K562 treated with DMSO at 1 percent for 12 hours (cell line): ENCODE results near the gene PPM1G. TPM values are rescaled to one million over a fixed set of nuclear protein-coding genes. Genes with fewer than 3 reads are reported as not detected.

Experiments used
- total RNA-seq: library from RNA; unstranded; fragments of 300-600 nt; gene quantifications from 2 replicates; pipeline ENCODE4 v1.2.3, GENCODE V29; 2022; ENCODE audit not compliant: insufficient read depth

PPM1G gene, protein sequence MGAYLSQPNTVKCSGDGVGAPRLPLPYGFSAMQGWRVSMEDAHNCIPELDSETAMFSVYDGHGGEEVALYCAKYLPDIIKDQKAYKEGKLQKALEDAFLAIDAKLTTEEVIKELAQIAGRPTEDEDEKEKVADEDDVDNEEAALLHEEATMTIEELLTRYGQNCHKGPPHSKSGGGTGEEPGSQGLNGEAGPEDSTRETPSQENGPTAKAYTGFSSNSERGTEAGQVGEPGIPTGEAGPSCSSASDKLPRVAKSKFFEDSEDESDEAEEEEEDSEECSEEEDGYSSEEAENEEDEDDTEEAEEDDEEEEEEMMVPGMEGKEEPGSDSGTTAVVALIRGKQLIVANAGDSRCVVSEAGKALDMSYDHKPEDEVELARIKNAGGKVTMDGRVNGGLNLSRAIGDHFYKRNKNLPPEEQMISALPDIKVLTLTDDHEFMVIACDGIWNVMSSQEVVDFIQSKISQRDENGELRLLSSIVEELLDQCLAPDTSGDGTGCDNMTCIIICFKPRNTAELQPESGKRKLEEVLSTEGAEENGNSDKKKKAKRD
- total RNA-seq: 98.2 and 115 TPM in 2 replicates

DNA sequence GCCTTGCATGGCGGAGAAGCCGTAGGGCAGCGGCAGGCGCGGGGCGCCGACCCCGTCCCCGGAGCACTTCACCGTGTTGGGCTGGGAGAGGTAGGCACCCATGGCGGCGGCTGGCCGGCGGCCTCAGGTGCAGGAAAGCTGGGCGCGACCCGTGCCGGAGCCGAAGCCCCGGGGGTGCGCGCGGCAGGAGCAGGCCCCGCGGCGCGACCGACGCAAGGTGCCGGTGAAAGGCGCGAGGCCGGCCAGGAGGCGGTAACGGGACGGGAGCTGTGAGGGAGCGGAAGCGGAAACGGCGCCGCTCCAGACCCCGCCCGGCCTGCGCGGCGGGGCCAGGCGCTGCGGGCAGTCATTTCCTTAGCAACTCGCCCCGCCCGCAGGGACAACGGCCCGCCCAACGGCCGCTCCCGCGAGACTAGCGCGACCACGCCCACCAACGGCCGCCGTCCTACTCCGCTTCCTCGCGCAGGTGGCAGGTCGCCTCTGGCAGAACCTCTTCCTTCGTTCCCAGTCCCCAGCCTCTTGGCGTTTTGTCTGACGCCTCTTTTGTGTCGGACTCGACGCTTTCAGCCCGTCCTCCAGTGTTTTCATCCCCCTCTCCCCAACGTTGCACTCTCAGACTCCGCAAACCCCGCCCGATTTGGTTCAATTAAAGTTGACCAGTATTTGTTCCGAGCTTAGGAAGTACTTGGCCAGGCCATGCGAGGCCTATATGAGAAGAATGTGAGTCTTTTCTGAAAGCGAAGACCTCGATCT, at the start of gene PPM1G:
TSS of gene PPM1G (minus strand) at position 271 of the 753 bp plus-strand sequence. CDS start at position 102, 169 bp downstream.

DNA sequence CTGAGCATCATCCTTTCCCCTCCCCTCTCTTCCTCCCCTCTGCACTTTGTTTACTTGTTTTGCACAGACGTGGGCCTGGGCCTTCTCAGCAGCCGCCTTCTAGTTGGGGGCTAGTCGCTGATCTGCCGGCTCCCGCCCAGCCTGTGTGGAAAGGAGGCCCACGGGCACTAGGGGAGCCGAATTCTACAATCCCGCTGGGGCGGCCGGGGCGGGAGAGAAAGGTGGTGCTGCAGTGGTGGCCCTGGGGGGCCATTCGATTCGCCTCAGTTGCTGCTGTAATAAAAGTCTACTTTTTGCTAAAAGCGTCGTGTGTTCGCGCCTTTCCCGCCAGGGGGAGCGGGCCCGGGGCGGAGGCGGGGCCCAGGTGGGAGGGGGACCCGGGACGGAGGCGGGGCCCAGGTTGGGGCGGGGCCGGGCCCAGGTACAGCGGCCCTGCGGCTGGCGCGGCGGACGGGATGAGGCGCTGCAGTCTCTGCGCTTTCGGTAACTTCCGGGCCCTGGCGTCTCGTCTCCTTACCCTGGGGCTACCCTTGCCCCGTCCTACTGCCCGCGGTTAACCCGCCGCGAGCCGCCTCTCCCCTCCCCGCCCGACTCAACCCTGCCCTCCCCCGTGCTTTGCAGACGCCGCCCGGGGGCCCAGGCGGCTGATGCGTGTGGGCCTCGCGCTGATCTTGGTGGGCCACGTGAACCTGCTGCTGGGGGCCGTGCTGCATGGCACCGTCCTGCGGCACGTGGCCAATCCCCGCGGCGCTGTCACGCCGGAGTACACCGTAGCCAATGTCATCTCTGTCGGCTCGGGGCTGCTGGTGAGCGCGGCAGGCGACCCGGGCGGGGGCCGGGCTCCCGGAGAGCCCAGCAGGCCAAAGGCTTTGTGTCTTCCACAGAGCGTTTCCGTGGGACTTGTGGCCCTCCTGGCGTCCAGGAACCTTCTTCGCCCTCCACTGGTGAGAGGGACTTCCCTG, 32.8 kb upstream of the PPM1G start, which contains the start of gene KRTCAP3:
TSS of gene KRTCAP3 (plus strand) at position 424 of the 962 bp plus-strand sequence. CDS start at position 456, 32 bp downstream.

DNA sequence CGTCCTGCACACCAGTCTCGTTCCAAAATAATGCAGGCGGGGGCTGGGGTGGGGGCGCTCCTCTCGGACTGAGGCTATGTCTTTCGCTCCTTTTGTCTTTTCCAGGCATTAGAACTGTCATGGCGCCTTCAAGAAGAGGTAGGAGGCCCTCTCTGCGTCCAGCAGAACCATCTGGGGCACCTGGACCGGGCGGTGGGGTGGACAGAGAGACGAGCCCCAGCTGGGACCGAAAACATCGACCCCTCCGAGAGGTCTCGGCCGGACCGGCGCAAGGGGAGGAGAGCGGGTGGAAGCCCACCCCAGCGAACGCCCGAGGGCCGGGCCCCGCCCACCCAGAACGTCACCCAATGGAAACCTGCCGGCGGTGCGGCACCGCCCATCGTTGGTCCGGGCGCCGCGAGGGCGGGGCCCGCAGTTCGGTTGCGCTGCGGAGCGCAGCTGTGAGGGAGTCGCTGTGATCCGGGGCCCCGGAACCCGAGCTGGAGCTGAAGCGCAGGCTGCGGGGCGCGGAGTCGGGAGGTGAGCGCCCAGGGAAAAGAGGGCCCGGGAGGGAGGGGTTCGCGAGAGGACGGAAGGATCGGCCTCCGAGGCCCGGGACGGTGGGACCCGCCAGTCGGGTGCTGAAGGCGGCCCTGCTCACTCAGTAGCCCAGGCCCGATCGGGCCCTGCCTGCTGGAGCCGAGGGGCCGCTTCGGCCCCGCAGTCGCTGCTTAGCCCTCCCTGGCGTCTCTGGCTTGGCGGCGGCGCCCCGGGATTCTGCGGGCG, 19.0 kb upstream of the PPM1G start, which contains the start of gene NRBP1:
TSS of gene NRBP1 (plus strand) at position 419 of the 765 bp plus-strand sequence. CDS start 4,643 bp downstream, outside the sequence.

DNA sequence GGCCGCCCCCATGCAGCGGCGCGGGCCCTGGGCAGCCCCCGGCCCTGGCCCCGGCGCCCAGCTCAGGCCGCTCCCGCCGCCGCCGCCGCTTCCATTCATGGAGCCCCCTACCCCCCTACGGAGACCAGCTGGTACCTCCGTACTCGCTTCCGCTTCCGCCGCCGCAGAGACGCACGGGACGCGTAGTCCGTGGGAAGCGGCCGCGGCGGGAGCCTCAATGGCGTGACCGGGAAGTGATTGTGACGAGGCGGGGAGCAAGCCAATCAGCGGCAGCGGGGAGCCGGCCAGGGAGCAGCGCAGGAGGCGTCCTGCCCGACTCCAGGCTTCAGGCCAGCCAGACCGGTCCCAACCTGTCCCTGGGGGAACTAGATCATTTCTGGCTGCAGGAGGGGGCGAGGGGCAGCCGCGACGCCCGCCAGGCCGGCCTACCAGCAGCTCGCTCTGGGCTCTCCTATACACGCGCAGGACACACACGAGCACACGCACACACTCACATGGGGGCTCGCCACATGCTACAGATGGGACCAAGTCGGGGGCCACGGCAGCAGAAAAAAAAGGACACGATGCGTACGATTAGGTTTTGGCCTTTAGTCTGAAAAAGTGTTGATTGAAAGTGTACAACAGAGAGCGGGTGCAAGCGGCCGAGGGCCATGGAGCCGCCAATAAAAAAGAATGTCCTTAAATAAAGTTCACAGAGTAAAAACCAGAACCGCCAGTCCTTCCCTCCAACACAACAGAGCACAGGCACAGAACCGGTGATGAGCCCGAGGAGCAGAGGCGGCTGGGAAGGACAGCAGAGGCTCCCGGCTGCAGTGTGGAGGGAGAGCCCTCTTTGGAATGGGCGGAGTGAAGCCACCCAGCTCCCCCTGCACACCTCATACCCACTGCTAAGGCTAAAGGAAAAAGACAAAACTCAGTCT, 28.5 kb downstream of the PPM1G start, which contains the start of gene ZNF513:
TSS of gene ZNF513 (minus strand) at position 109 of the 920 bp plus-strand sequence. CDS start 208 bp downstream, outside the sequence.

DNA sequence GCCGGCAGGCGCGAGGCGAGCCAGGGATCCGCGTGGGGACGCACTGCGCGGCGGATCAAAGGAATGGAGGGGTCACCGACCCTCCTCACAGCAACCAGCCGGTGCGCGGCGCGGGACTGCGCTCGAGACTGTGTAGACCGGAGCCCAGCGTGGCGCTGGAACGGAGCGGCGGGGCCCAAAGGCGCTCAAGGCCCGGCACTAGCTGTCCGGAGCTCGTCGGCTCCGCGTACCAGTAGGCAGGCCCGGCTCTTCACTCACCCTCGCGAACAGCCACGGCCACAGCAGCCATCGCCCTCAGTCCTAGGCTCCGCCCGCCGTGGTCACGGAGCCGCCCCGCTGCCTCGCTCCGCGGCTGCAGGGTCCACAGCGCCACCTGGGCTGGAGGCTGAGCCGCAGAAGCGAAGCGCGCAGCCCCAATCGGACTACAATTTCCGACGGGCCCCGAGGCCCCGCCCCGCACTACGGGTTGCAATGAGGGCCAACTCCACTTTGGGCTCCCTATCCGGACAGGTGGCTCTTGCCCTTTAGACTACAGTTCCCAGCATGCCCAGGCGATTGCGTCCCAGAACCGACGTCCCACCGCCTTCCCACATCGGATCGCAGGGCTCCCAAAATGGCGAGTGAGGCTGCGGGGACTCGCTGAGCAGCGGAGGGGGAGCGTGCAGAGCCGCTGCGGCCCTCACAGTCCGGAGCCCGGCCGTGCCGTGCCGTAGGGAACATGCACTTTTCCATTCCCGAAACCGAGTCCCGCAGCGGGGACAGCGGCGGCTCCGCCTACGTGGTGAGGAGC, 39.2 kb downstream of the PPM1G start, which contains the start of the genes EIF2B4 and SNX17:
TSS of gene EIF2B4 (minus strand) at position 313 of the 790 bp plus-strand sequence. CDS start at position 289, 24 bp downstream.
TSS of gene SNX17 (plus strand) at position 591 of the 790 bp plus-strand sequence. CDS start at position 719, 128 bp downstream.

DNA sequence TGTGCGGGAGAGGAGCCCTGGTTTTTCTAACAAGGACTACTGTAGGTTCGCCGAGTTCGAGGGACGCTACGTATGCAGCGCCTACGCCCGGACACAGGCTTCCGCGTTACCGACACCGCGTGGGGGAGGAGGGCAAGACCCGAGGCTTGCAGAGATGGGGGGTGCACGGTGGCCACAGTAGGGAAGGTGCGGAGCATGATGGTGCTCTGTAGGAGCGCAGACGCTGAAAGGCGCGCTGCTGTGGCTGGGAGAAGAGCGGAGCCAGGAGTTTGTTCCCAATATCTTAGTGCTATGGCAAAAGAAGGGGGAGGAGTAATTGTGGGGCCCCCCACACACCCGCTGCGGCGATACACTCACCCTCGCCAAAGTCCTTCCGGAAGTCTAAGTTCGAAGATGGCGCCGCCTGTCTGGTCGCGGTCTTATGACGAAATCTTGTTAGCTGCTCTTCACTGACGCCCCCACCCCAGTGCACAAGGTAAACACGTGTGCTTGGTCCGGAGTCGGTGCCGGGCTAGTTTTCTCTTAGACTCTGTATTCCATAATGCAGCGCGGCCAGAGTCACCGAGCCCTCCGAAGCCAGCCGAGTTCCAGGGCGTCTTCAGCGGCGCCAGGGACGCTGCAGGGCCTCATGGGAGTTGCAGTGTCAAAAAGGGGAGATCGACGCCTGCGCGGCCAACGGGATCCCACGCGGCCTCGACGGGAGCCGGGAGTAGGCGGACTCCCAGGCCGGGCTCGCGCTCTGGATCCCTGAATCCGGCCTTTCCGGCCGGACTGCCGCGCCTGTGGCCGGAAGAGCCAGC, 52.8 kb downstream of the PPM1G start, which contains the start of gene GTF3C2:
TSS of gene GTF3C2 (minus strand) at position 383 of the 800 bp plus-strand sequence. CDS start 13,210 bp downstream, outside the sequence.

Other genes with a start within 250 kb of the PPM1G start
- 90.6 and 94.9 TPM in 2 replicates for gene ATRAID, start 197.6 kb downstream of the PPM1G start, total RNA-seq
- gene SLC5A6, start 197.3 kb downstream of the PPM1G start, total RNA-seq: 16.8 and 39.2 TPM in 2 replicates
- 24.7 and 44.2 TPM in 2 replicates for gene CAD, start 192.2 kb downstream of the PPM1G start, total RNA-seq
- gene SLC30A3, start 146.5 kb downstream of the PPM1G start, total RNA-seq: 1.9 and 3.6 TPM in 2 replicates
- not detected in 2 replicates for gene DNAJC5G, start 134.2 kb downstream of the PPM1G start, total RNA-seq
- not detected in 2 replicates for gene TRIM54, start 127.2 kb downstream of the PPM1G start, total RNA-seq
- 10.6 and 12.6 TPM in 2 replicates for gene UCN, start 101.1 kb downstream of the PPM1G start, total RNA-seq
- gene MPV17, start 86.5 kb downstream of the PPM1G start, total RNA-seq: 51.4 and 75.4 TPM in 2 replicates
- gene GTF3C2, start 52.8 kb downstream of the PPM1G start, total RNA-seq: 28.5 and 55.0 TPM in 2 replicates
- 65.5 and 71.2 TPM in 2 replicates for gene EIF2B4, start 39.3 kb downstream of the PPM1G start, total RNA-seq
- gene SNX17, start 39.0 kb downstream of the PPM1G start, total RNA-seq: 67.7 and 71.0 TPM in 2 replicates
- 9.7 and 14.6 TPM in 2 replicates for gene ZNF513, start 28.9 kb downstream of the PPM1G start, total RNA-seq
- gene NRBP1, start 19.0 kb upstream of the PPM1G start, total RNA-seq: 51.5 and 71.6 TPM in 2 replicates
- gene KRTCAP3, start 32.8 kb upstream of the PPM1G start, total RNA-seq: 2.6 TPM in 1 of 2 replicates, not detected in the other
- gene IFT172, start 80.2 kb upstream of the PPM1G start, total RNA-seq: 9.0 and 15.1 TPM in 2 replicates
- 18.8 and 20.6 TPM in 2 replicates for gene FNDC4, start 85.6 kb upstream of the PPM1G start, total RNA-seq
- not detected in 2 replicates for gene GCKR, start 87.2 kb upstream of the PPM1G start, total RNA-seq
- 9.5 and 44.1 TPM in 2 replicates for gene ZNF512, start 173.5 kb upstream of the PPM1G start, total RNA-seq
- gene CCDC121, start 219.4 kb upstream of the PPM1G start, total RNA-seq: 5.9 and 6.7 TPM in 2 replicates
- 30.4 and 46.3 TPM in 2 replicates for gene GPN1, start 219.5 kb upstream of the PPM1G start, total RNA-seq